Heart left ventricle (tissue), 13 donors: ENCODE results near the gene WDR76.

Source experiments
- POLR2A ChIP-seq, 2 donors: fragments of 450-650 bp; IDR thresholded peaks; one replicate each; pipeline ENCODE4 v1.6.1; 2017; ENCODE audit warnings: antibody characterized with exemption in 2 of 2, mild to moderate bottlenecking in 2 of 2, moderate library complexity in 2 of 2
- TF ChIP-seq, protein P1 (sequence below), 12 donors: fragments of 200-600 bp; sonication (generic) in 4 of 12; IDR thresholded peaks; one replicate each; pipeline versions ENCODE4 v1.5.0 to v1.8.0; 2018 to 2022; ENCODE audit warnings: antibody characterized with exemption in 12 of 12, mild to moderate bottlenecking in 5 of 12
- donor health status: ischemic (EF 13 %, LVEDD 7.1; RV severe dilation, severe dysfunction).
- donor health status: DM: no; HTN: yes; CAD: no.
- donor health status: DM: no; HTN: no; CAD: no.
- donor health status: ischemic (EF 25% LVEDD 6.9; RV normal size, moderate dysfunction).
- donor health status: ischemic (EF 25% LVEDD 5.7; RV mildly dilated, moderate dysfunction).
- donor health status: ischemic (EF 35%, LVEDD 5.7; RV mildly dilated, moderate dysfunction).
- donor health status: nonischemic (EF 11% LVEDD 7.7; RV severe dilation, severe dysfunction).
- donor health status: DM: yes; HTN: yes; CAD: no.
- donor health status: PGD.
- donor health status: ischemic (EF 29% LVEDD 5.4; RV normal size, mild dysfunction).
- donor health status: nonischemic (EF 23%, LVEDD 6.1; RV moderate dilation, normal function).

DNA sequence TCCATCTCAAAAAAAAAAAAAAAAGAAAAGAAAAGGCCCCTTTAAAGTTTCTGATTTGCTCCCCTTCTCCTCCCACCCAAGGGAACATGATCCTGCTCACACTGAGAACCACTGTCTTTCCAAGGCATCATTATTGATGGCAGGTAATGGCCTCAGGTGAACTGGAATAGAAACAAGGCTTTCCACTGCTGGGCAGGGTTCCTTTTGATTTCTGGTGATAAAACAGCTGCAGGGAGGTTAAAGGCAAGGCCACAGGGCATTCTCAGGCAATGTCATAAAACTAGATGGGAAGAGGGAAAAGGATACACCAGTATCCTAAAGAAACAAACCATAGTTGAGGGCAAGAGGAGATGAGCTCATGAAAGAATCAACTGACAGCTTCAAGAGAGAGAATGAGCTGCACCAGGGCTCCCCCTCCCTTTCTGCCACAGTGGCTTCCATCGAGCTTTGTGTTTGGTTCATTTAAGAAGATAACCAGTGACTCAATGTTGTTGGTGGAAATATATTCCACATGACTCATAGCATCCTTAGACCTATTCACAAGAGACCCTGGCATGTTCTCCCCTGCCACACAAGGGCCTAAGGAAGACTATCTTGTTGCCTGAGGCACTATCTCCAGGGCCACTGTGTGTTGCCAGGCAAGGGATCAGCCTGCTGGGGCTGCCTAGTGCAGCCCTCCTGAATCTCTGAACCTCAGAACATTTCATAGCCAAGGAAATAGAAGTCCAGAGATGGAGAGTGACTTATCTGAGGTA is 86.4 kb downstream of the WDR76 start:
- TF ChIP-seq, protein P1, sequence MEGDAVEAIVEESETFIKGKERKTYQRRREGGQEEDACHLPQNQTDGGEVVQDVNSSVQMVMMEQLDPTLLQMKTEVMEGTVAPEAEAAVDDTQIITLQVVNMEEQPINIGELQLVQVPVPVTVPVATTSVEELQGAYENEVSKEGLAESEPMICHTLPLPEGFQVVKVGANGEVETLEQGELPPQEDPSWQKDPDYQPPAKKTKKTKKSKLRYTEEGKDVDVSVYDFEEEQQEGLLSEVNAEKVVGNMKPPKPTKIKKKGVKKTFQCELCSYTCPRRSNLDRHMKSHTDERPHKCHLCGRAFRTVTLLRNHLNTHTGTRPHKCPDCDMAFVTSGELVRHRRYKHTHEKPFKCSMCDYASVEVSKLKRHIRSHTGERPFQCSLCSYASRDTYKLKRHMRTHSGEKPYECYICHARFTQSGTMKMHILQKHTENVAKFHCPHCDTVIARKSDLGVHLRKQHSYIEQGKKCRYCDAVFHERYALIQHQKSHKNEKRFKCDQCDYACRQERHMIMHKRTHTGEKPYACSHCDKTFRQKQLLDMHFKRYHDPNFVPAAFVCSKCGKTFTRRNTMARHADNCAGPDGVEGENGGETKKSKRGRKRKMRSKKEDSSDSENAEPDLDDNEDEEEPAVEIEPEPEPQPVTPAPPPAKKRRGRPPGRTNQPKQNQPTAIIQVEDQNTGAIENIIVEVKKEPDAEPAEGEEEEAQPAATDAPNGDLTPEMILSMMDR (IDR thresholded peaks at IDR 0.05), result no peak
- TF ChIP-seq POLR2A (IDR thresholded peaks at IDR 0.05), result no peak
